Testis (tissue), 2 donors: ENCODE results near the gene CDH22.

Source experiments
- POLR2A ChIP-seq: fragments of 450-650 bp; IDR thresholded peaks from one replicate; pipeline ENCODE4 v1.6.1; 2017; ENCODE audit warnings: antibody characterized with exemption, mild to moderate bottlenecking, moderate library complexity
- TF ChIP-seq, protein P1 (sequence below), 3 experiments: fragments of 450-650 bp in 2 of 3; fragments of 200-600 bp in 1 of 3; sonication (generic) in 1 of 3; IDR thresholded peaks; one replicate each; pipeline ENCODE4 v1.5.1; 2016 to 2019; ENCODE audit warnings: antibody characterized with exemption in 3 of 3, mild to moderate bottlenecking in 2 of 3, moderate library complexity in 1 of 3

DNA sequence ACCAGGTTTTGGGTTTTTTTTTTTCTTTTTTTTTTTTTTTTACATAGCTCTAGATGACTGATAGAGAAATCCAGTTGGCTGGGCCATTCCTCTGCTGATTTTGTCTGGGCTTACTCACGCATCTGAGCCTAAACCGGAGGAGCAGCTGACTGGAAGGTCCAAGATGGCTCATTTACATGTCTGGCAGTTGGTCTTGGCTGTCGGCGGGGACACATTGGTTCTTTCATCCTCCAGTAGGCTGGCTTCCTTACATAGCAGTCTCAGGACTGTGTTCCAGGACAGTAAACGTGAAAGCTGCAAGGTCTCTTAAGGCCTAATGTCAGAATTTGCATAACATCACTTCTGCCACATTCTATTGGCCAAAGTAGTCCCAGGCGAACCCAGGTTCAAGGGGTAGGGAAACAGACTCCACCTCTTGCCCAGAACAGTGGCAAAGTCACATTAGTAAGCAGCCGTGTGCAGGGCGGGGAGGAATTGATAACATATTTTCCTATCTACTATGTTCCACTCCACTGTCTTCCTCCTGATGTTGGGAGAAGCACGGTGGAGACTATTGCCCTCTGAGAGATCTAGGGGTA is 87.0 kb downstream of the CDH22 start:
- TF ChIP-seq POLR2A: no peak
- TF ChIP-seq, protein P1, sequence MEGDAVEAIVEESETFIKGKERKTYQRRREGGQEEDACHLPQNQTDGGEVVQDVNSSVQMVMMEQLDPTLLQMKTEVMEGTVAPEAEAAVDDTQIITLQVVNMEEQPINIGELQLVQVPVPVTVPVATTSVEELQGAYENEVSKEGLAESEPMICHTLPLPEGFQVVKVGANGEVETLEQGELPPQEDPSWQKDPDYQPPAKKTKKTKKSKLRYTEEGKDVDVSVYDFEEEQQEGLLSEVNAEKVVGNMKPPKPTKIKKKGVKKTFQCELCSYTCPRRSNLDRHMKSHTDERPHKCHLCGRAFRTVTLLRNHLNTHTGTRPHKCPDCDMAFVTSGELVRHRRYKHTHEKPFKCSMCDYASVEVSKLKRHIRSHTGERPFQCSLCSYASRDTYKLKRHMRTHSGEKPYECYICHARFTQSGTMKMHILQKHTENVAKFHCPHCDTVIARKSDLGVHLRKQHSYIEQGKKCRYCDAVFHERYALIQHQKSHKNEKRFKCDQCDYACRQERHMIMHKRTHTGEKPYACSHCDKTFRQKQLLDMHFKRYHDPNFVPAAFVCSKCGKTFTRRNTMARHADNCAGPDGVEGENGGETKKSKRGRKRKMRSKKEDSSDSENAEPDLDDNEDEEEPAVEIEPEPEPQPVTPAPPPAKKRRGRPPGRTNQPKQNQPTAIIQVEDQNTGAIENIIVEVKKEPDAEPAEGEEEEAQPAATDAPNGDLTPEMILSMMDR (IDR thresholded peaks at IDR 0.05): no peak
